GM06990 (cell line): ENCODE data around the gene PKN2.

Experiments
- DNase-seq: peaks from one replicate; pipeline ENCODE4 v3.0.0-alpha.2; 2011; ENCODE audit not compliant: insufficient read length; ENCODE audit errors: extremely low read depth
- H3K27me3 ChIP-seq: replicated peaks from 2 replicates; pipeline ENCODE4 v1.6.0; 2011; ENCODE audit warnings: low read length; ENCODE audit not compliant: control insufficient read depth, insufficient read depth
- H3K36me3 ChIP-seq: 2 replicates; pipeline ENCODE4 v1.5.1; 2011; ENCODE audit warnings: low read length; ENCODE audit not compliant: control insufficient read depth, insufficient read depth
- H3K4me3 ChIP-seq: replicated peaks from 2 replicates; pipeline ENCODE4 v1.5.1; 2011; ENCODE audit warnings: low read depth, mild to moderate bottlenecking, control low read depth, low read length
- TF ChIP-seq, protein P1 (sequence below): IDR thresholded peaks from 2 replicates; pipeline ENCODE4 v1.5.1; 2011; ENCODE audit warnings: low read length, control low read depth, mild to moderate bottlenecking, inconsistent platforms; ENCODE audit not compliant: insufficient read depth, poor library complexity, severe bottlenecking

PKN2 gene

DNA sequence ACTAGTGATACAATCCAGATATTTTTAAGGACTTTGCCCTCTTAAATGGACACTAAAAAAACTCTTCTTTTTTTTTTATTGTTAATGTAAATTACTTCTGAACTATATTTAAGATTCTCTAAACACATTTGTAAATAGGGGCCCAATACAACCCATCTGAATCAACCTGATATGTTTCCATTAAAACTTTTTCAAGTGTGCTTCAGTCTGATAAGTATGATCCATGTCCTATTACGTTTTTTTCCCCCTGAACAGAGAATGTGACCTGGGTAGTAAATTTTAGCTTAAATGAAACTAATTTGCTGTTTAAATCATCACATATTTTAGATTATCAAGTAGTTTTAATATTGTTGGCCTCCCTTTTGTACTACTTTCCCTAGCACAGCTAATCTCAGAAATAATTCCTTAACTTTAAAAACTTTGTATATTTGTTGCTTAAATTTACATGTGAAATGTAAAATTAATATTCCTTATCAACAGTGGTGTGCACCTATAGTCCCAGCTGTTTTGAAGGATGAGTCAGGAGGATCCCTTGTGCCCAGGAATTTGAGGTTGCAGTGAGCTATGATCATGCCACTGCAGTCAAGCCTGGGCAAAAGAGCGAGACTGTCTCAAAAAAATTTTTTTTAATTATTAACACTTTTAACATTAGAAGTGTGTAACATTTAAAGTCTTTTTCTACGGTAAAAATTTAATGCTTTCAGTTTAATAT lies 3.0 kb upstream of the PKN2 start:
- Histone ChIP-seq H3K27me3 (no peaks in the 10 kb centered on the region), H3K4me3 (no peak overlapping the region), H3K36me3 (no peaks in the 10 kb centered on the region)
- no peak for DNase-seq
- TF ChIP-seq, protein P1, sequence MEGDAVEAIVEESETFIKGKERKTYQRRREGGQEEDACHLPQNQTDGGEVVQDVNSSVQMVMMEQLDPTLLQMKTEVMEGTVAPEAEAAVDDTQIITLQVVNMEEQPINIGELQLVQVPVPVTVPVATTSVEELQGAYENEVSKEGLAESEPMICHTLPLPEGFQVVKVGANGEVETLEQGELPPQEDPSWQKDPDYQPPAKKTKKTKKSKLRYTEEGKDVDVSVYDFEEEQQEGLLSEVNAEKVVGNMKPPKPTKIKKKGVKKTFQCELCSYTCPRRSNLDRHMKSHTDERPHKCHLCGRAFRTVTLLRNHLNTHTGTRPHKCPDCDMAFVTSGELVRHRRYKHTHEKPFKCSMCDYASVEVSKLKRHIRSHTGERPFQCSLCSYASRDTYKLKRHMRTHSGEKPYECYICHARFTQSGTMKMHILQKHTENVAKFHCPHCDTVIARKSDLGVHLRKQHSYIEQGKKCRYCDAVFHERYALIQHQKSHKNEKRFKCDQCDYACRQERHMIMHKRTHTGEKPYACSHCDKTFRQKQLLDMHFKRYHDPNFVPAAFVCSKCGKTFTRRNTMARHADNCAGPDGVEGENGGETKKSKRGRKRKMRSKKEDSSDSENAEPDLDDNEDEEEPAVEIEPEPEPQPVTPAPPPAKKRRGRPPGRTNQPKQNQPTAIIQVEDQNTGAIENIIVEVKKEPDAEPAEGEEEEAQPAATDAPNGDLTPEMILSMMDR: no peak

DNA sequence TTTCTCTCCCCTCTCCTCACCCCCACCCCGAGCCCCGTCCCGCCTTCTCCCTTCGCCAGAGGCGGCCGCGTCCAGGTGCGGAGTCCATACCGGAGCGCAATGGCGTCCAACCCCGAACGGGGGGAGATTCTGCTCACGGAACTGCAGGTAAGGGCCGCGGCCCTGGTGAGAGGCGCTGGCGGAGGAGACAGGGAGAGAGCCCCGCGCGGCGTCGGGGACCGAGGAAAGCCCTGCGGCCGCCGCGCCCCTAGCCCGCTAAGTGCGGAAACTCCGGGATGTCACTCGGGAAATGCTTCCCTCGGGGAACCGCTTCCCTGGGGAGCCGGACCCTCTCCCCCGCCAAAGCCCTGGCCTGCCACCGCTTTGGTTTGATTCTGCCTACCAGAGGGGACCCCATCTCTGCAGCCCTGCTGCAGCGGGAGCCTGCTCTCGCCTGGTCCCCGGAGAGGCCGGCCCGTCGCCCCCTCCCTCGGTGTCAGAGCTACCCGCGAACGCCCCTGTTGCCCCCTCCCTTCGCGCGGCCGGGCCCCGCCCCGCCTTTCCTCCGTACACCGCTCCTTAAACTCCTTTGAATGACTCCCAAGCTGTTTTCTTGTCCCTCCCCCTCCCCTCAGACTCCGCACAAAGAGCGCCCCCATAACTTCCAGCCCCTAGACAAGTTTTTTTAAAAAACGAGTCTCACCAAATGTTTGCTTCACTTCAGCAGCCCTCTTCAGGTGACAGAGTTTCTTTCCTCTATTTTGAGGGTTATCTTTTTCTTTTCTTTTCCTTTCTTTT lies 597 bp downstream of the PKN2 start:
- no peaks in the 10 kb centered on the region for H3K36me3 ChIP-seq
- TF ChIP-seq, protein P1: peak; percentile 34
- peak; percentile 83 for DNase-seq
- H3K27me3 ChIP-seq: no peaks in the 10 kb centered on the region
- peak overlapping the region; percentile 76 for H3K4me3 ChIP-seq

DNA sequence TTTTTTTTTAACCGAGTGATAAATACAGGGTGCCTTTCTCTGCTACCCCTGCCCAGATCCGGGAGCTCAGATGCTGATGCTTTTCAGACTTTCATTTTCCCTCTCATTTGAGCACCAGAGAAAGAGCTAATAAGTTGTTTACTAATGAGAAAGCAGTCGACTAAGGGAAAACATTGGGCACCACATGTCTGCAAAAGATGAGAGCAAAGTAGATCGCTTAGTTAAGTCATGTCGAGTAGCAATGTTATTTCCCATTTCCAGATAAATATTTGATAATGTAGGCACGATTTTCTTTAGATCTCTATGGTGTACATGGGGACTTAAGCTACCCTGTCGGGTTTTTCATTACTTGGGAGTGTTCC lies 1.2 kb downstream of the PKN2 start:
- Histone ChIP-seq H3K36me3 (no peaks in the 10 kb centered on the region), H3K4me3 (peak overlapping the region; percentile 76), H3K27me3 (no peaks in the 10 kb centered on the region)
- TF ChIP-seq, protein P1: no peak
- no peak for DNase-seq

DNA sequence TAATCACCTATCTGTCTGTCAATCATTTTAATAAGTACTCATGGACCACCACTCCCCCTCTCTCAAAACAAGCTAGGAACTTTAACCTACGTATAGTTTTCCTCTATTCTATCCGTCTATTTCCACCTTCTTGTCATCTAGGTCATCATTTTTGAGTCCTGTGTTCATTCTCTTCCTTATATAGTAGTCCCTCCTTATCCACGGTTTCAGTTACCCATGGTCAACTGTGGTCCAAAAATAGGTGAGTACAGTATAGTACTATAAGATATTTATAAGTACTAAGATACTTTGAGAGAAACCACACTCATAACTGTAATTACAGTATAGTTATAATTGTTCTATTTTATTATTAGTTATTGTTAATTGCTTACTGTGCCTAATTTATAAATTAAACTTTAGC lies 7.5 kb downstream of the PKN2 start:
- peaks cover 2% of the 10 kb centered on the region for H3K36me3 ChIP-seq
- DNase-seq: no peak
- H3K4me3 ChIP-seq: no peak overlapping the region
- H3K27me3 ChIP-seq: no peaks in the 10 kb centered on the region
- TF ChIP-seq, protein P1: no peak

DNA sequence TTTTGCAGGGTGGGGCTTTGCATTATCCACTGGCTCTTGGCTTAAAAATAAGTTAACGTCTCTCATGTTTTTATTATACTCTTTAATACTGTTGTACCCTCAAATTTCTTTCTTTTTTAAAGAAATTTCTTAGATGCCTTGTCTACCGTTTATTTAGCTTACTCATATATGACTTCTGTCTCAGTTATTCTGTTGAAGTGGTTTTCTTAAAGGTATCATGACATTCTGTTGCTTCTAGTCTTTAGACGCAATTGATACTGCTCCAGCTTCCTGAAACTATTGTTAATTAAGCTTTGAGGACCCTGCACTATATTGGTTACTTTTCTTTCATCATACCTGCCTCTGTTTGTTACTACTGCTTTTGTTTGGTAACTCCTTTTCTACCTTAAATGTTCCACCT lies 11.7 kb downstream of the PKN2 start:
- DNase-seq: no peak
- Histone ChIP-seq H3K4me3 (no peak overlapping the region), H3K36me3 (peaks cover 2% of the 10 kb centered on the region), H3K27me3 (no peaks in the 10 kb centered on the region)
- TF ChIP-seq, protein P1: no peak
